GM12865 (cell line): ENCODE measurements around the gene UBE3B.

Experiments
- DNase-seq: peaks from one replicate; pipeline ENCODE4 v3.0.0; 2010; ENCODE audit warnings: low read depth
- H3K4me3 ChIP-seq: 2 replicates; pipeline ENCODE4 v1.5.1; 2011; ENCODE audit warnings: mild to moderate bottlenecking, low read depth, low read length, control low read depth
- TF ChIP-seq, protein P1 (sequence below): IDR thresholded peaks from 2 replicates; pipeline ENCODE4 v1.5.1; 2011; ENCODE audit warnings: low read length, control low read depth, low read depth, inconsistent platforms; ENCODE audit not compliant: insufficient read depth; ENCODE audit errors: missing control alignments

The UBE3B gene

GRCh38 chr12:109581856-109582255, 104.4 kb downstream of the UBE3B start:
- no peak overlapping the region for H3K4me3 ChIP-seq
- no peak for DNase-seq
- TF ChIP-seq, protein P1, sequence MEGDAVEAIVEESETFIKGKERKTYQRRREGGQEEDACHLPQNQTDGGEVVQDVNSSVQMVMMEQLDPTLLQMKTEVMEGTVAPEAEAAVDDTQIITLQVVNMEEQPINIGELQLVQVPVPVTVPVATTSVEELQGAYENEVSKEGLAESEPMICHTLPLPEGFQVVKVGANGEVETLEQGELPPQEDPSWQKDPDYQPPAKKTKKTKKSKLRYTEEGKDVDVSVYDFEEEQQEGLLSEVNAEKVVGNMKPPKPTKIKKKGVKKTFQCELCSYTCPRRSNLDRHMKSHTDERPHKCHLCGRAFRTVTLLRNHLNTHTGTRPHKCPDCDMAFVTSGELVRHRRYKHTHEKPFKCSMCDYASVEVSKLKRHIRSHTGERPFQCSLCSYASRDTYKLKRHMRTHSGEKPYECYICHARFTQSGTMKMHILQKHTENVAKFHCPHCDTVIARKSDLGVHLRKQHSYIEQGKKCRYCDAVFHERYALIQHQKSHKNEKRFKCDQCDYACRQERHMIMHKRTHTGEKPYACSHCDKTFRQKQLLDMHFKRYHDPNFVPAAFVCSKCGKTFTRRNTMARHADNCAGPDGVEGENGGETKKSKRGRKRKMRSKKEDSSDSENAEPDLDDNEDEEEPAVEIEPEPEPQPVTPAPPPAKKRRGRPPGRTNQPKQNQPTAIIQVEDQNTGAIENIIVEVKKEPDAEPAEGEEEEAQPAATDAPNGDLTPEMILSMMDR = no peak

DNA sequence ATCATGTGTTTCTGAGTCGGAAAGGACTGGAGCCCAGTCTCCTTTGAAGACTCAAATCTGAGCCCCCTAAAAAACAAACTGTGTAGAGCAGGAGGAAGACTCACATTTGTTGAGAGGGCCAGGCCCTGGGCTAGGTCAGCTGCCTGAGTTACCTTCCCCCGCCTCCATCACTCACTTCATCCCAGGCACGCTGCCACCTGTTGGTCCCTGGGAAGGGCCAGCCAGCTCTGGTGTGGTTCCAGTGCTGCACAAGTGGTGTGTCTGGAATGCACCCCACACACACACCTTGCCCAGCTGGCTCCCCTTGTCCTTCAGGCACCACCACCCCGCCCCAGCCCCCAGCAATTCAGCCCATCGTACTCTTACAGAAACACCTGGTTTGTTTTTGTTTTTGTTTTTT, 105.2 kb downstream of the UBE3B start:
- TF ChIP-seq, protein P1 = no peak
- H3K4me3 ChIP-seq = no peak overlapping the region
- no peak for DNase-seq

DNA sequence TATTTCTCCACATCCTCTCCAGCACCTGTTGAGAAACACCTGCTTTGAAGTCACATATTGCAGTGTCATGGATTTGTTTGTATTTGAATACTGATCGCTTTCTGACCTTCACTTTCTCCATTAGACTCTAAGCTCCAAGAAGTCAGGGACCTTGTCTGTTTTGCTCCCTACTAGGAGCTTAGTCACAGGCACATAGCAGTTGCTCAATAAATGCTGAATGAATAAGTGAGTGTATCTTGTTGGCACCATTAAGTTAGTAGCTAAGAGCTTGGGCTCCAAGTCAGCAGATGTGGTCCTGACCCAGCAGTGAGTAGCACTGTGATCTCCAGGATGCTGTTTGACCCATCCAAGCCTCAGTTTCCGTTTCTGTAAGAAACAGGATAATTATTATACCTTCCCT, 106.3 kb downstream of the UBE3B start:
- no peak overlapping the region for H3K4me3 ChIP-seq
- TF ChIP-seq, protein P1 = no peak
- DNase-seq = no peak
